OCI-LY7 (cell line): ENCODE results near the gene FGF5.

Experiments used
- CTCF ChIP-seq: fragments of 200-600 bp; sonication (generic); conservative IDR thresholded peaks from 2 replicates; pipeline ENCODE4 v1.5.1; 2014; ENCODE audit warnings: mild to moderate bottlenecking, antibody characterized with exemption, low read length, moderate library complexity, mixed read lengths
- EZH2phosphoT487 ChIP-seq: fragments of 200-600 bp; sonication (generic); IDR thresholded peaks from 2 replicates; pipeline ENCODE4 v1.6.1; 2018; ENCODE audit warnings: low read depth, borderline replicate concordance, mild to moderate bottlenecking, mixed run types, antibody characterized with exemption, low read length, moderate library complexity, mixed read lengths

DNA sequence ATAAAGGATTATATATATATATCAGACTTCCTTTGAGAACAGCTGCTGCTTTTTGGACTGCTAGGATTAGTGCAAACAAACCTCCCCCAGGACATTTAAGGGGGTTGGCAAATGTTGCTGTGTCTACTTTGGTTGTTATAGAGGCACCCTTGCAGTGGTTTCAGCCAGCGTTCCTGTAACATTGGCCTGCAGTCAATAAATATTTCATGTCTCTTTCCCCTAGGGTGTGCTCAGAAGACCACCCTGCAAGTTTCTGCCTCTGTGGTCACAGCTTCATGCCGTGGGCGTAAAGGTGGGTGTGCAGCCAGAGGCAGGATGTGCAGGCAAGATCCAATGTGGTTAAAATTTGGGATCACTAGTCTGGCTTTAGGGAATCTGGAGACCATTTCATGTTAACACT, 28.9 kb downstream of the FGF5 start:
- TF ChIP-seq CTCF (no peak), EZH2phosphoT487 (no peak)
